Mesothelial cell of epicardium (in vitro differentiated cells): ENCODE measurements around the gene HOXA4. TPM values are rescaled to one million over a fixed set of nuclear protein-coding genes. Genes with fewer than 3 reads are reported as not detected.
A peak's percentile ranks its signal among the peaks of the same experiment; 100 is the strongest.

Source experiments
- DNase-seq, 2 experiments: peaks; one replicate each; pipeline ENCODE4 v3.0.0; 2021; ENCODE audit warnings: low spot score in 2 of 2; ENCODE audit not compliant: unreplicated experiment in 2 of 2
- H3K27ac Mint-ChIP-seq: 2 replicates; pipeline ENCODE4 v1.8.0; 2021; ENCODE audit warnings: mixed read lengths
- H3K27me3 Mint-ChIP-seq: 2 replicates; pipeline ENCODE4 v1.8.0; 2021; ENCODE audit warnings: low read depth, mixed read lengths
- H3K36me3 Mint-ChIP-seq: 2 replicates; pipeline ENCODE4 v1.8.0; 2021; ENCODE audit warnings: mixed read lengths
- H3K4me1 Mint-ChIP-seq: 2 replicates; pipeline ENCODE4 v1.8.0; 2021; ENCODE audit warnings: mixed read lengths
- H3K4me3 Mint-ChIP-seq: 2 replicates; pipeline ENCODE4 v1.8.0; 2021; ENCODE audit warnings: mild to moderate bottlenecking, moderate library complexity, mixed read lengths
- H3K9me3 Mint-ChIP-seq: 2 replicates; pipeline ENCODE4 v1.8.0; 2021; ENCODE audit warnings: mixed read lengths
- total RNA-seq: library from RNA; stranded (reverse); gene quantifications from 3 replicates; pipeline ENCODE4 v1.2.1, GENCODE V29; 2021
- TF ChIP-seq, protein P1 (sequence below): fragments of 200-600 bp; sonication (generic); IDR thresholded peaks from one replicate; pipeline ENCODE4 v1.5.0; 2021; ENCODE audit warnings: antibody characterized with exemption; ENCODE audit not compliant: unreplicated experiment

HOXA4 gene
- total RNA-seq, 1 donor from 2014 or later, result 55.9 TPM

DNA sequence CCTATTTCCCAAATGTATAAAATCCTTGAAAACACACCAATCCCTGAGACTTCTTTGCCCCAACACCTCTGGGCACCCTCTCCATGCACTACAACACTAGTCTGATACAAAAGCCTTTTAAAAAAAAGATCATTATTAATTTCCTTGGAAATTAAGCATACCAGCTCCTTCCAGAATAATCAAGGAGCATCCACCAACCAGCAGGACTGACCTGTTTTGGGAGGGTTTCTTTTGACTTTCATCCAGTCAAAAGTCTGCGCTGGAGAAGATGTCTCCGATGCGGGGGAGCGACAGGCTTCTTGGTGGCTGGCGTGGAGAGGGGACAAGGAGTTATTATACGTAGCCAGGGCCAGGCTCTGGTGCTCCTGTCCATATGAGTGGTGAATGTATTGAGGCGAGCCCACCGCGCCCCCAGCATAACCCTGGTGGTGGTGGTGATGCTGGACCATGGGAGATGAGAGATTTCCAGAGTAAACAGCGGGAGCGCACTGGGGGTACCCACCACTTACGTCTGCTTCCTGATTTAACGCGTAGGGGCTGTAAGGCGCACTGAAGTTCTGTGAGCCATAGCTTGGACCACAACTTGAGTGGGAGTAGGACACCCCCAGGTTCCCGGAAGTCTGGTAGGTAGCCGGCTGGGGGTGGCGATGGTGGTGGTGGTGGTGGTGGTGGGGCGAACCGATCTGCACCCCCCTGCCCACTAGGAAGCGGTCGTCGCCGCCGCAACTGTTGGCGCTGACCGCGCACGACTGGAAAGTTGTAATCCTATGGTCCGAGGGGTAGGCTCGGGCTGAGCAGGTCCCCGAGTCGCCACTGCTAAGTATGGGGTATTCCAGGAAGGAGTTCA is 35.3 kb downstream of the HOXA4 start:
- H3K4me1 Mint-ChIP-seq, result peaks cover 68% of the 10 kb centered on the region
- peak overlapping the region; percentile 100 for H3K27ac Mint-ChIP-seq
- H3K27me3 Mint-ChIP-seq, result no peaks in the 10 kb centered on the region
- TF ChIP-seq, protein P1, sequence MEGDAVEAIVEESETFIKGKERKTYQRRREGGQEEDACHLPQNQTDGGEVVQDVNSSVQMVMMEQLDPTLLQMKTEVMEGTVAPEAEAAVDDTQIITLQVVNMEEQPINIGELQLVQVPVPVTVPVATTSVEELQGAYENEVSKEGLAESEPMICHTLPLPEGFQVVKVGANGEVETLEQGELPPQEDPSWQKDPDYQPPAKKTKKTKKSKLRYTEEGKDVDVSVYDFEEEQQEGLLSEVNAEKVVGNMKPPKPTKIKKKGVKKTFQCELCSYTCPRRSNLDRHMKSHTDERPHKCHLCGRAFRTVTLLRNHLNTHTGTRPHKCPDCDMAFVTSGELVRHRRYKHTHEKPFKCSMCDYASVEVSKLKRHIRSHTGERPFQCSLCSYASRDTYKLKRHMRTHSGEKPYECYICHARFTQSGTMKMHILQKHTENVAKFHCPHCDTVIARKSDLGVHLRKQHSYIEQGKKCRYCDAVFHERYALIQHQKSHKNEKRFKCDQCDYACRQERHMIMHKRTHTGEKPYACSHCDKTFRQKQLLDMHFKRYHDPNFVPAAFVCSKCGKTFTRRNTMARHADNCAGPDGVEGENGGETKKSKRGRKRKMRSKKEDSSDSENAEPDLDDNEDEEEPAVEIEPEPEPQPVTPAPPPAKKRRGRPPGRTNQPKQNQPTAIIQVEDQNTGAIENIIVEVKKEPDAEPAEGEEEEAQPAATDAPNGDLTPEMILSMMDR, result no peak
- H3K9me3 Mint-ChIP-seq, result no peaks in the 10 kb centered on the region
- H3K36me3 Mint-ChIP-seq, result peaks cover 10% of the 10 kb centered on the region
- H3K4me3 Mint-ChIP-seq, result peak overlapping the region; percentile 98
- DNase-seq, result no peak

DNA sequence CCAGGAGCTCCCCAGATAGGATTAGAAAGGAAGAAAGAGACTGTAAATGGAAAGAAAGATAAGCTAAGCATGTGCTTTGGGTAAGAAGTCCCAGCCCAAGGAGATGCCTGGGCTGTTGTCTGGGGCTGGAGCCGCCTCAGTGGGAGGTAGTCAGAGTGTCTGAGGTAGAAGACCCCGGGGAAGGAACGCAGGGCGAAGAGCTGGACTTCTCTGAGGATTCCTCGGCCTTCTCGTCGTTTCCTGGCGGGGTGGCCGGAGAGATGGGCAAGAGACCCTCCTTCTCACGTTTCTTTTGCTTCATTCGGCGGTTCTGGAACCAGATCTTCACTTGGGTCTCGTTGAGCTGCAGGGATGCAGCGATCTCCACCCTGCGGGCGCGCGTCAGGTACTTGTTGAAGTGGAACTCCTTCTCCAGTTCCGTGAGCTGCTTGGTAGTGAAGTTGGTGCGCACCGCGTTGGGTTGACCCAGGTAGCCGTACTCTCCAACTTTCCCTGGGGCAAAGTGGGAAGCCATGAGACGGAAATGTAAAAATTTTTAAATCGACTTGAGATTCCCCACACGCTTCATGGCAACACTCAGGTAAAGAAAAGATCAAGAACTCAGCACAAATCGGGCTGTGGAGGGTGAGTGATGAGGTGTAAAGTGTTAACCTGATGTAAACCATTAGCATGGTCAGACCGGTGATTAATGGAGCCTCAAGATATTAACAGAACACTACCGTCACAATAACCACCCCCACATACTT is 36.1 kb downstream of the HOXA4 start:
- Mint-ChIP-seq H3K36me3 (peaks cover 5% of the 10 kb centered on the region), H3K27me3 (no peaks in the 10 kb centered on the region), H3K4me3 (peak overlapping the region; percentile 98), H3K27ac (peak overlapping the region; percentile 100), H3K4me1 (peaks cover 68% of the 10 kb centered on the region), H3K9me3 (no peaks in the 10 kb centered on the region)
- TF ChIP-seq, protein P1, result no peak
- DNase-seq, result no peak

DNA sequence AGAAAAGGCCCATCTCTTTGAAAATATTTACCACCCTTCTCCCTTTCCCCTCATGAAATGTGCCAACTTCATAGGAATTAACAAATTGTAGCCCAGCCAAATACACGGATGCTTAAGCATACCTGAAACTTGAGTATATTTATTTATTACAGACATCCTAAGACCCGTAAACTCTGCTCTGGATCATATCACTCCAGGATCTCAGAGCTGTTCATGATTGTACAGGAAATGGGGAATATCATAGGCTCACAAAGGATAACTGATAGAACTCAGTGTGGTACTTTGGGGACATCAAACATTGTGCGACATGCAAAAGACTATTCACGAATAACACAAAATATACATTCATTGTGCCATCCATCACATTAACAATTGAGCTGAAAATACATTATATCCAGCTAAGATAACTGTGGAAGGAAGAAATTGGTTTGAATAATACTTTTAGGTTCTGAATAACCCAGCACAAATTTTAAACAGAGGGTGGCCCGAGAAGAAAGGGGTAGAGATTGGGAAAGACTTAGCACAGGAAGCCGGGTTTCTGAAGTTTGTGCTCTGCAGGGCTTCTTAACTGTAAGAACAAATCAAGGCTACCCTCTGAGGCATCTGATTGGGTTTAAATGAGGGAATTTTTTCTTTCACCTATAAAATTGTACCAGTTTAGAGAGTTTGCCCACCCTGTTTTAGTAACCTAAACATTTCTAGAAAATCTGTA is 37.2 kb downstream of the HOXA4 start:
- DNase-seq, result no peak
- Mint-ChIP-seq H3K4me3 (peak overlapping the region; percentile 98), H3K27ac (peak overlapping the region; percentile 100), H3K27me3 (no peaks in the 10 kb centered on the region), H3K36me3 (no peaks in the 10 kb centered on the region), H3K4me1 (peaks cover 63% of the 10 kb centered on the region), H3K9me3 (no peaks in the 10 kb centered on the region)
- TF ChIP-seq, protein P1, result no peak

DNA sequence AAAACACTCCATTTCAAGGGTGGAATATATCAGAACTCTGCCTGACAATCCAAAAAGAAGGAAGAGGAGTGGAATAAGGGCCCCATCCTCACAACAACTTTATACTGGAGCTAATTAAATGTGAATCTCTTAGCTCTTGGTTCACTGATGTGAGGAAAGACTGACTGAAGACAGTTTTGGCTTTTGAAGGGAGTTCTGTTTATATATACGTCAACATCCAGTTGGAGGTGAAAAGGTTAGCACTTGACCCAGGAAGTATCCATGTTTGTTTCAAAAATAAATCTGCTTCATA is 37.8 kb downstream of the HOXA4 start:
- Mint-ChIP-seq H3K27me3 (no peaks in the 10 kb centered on the region), H3K4me1 (peaks cover 63% of the 10 kb centered on the region)

More for the DNA sequence above, 37.8 kb downstream of the HOXA4 start:
- DNase-seq, result no peak
- Mint-ChIP-seq H3K9me3 (no peaks in the 10 kb centered on the region), H3K4me3 (peak overlapping the region; percentile 35), H3K36me3 (no peaks in the 10 kb centered on the region), H3K27ac (peak overlapping the region; percentile 100)
- TF ChIP-seq, protein P1, result no peak
